A673 (cell line): ENCODE data around the gene RAB1B. TPM values are rescaled to one million over a fixed set of nuclear protein-coding genes. Genes with fewer than 3 reads are reported as not detected.
"Not testable (repeated sequence)": the region's sequence is repeated elsewhere in the genome, so short reads cannot be mapped to it uniquely, and the experiment has no call there.

ENCODE experiments used
- BruUV-seq: library from RNA; stranded (reverse); fragments of 400-500 nt; replicated peaks from 2 replicates; lab custom pipeline; 2021; lab: Mats Ljungman, UMichigan
- CTCF ChIA-PET: fragments of 300-600 bp; sonication (Branson Sonifier 250); formaldehyde crosslinking; loops from one replicate; lab custom pipeline; 2022; ENCODE audit warnings: antibody characterized with exemption; lab: Charles Lee
- POLR2A ChIA-PET: fragments of 300-600 bp; sonication (Branson Sonifier 250); formaldehyde crosslinking; loops from one replicate; lab custom pipeline; 2022; ENCODE audit warnings: antibody characterized with exemption; ENCODE audit not compliant: low non-redundant PET; lab: Charles Lee
- DNase-seq: peaks from one replicate; pipeline ENCODE4 v3.0.0-alpha.2; 2015; ENCODE audit warnings: low spot score
- H3K27ac ChIP-seq: fragments of 200-600 bp; sonication (generic); 2 replicates; pipeline ENCODE4 v1.5.1; 2016; ENCODE audit warnings: mixed run types, low read depth, mild to moderate bottlenecking, mixed read lengths, antibody characterized with exemption, low read length; ENCODE audit not compliant: poor library complexity, severe bottlenecking
- H3K27me3 ChIP-seq: fragments of 200-600 bp; sonication (generic); replicated peaks from 2 replicates; pipeline ENCODE4 v1.6.1; 2017; ENCODE audit warnings: mixed run types, low read depth, mild to moderate bottlenecking, mixed read lengths, antibody characterized with exemption, low read length; ENCODE audit not compliant: insufficient read depth, poor library complexity
- H3K36me3 ChIP-seq: fragments of 200-600 bp; sonication (generic); 2 replicates; pipeline ENCODE4 v1.6.1; 2016; ENCODE audit warnings: mixed run types, mild to moderate bottlenecking, mixed read lengths, antibody characterized with exemption, low read length; ENCODE audit not compliant: insufficient read depth, poor library complexity, severe bottlenecking
- H3K4me1 ChIP-seq: fragments of 200-600 bp; sonication (generic); 2 replicates; pipeline ENCODE4 v1.6.1; 2017; ENCODE audit warnings: mixed run types, mild to moderate bottlenecking, mixed read lengths, antibody characterized with exemption, low read length; ENCODE audit not compliant: insufficient read depth, poor library complexity, severe bottlenecking
- H3K4me3 ChIP-seq: fragments of 200-600 bp; sonication (generic); 2 replicates; pipeline ENCODE4 v1.5.1; 2016; ENCODE audit warnings: low read depth, mixed run types, mild to moderate bottlenecking, mixed read lengths, low read length; ENCODE audit not compliant: poor library complexity, severe bottlenecking
- H3K9me3 ChIP-seq: fragments of 200-600 bp; sonication (generic); 2 replicates; pipeline ENCODE4 v1.6.1; 2016; ENCODE audit warnings: mixed run types, low read depth, mild to moderate bottlenecking, mixed read lengths, antibody characterized with exemption, low read length; ENCODE audit not compliant: poor library complexity, severe bottlenecking
- CTCF ChIP-seq: fragments of 300-800, 200-600 bp; sonication (generic); conservative IDR thresholded peaks from 2 replicates; pipeline ENCODE4 v1.5.1; 2017; ENCODE audit warnings: low read depth, mild to moderate bottlenecking, antibody characterized with exemption, low read length, moderate library complexity, mixed read lengths
- EZH2 ChIP-seq: fragments of 200-600 bp; sonication (generic); IDR thresholded peaks from 2 replicates; pipeline ENCODE4 v1.6.1; 2017; ENCODE audit warnings: borderline replicate concordance, low read depth, mild to moderate bottlenecking, mixed read lengths, antibody characterized with exemption, low read length; ENCODE audit not compliant: poor library complexity, severe bottlenecking
- intact Hi-C: fragments of 100-400 bp; cut with micrococcal nuclease; formaldehyde crosslinking; loops from one replicate; pipeline ENCODE4 v1.10.0; 2022; ENCODE audit not compliant: unreplicated experiment
- total RNA-seq: library from RNA; stranded (reverse); gene quantifications from 2 replicates; pipeline ENCODE4 v1.2.3, GENCODE V29; 2021

Gene RAB1B
- total RNA-seq, 1 experiment from 2014 or later = 186 TPM

DNA sequence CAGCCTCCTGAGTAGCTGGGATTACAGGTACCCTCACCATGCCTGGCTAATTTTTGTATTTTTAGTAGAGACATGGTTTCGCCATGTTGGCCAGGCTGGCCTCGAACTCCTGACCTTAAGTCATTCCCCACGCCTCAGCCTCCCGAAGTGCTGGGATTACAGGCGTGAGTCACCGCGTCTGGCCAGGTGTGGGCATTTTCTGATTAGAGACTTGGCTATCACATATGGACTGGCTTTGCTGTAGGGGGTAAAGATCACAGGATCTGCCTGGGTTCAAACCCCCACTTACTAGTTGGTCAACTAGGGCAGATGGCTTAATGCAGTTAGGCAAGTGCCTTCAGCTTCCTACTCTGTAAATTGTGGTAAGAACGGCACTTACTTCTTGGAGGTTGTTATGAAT, 41.9 kb downstream of the RAB1B start:
- POLR2A ChIA-PET = no interaction called here
- Histone ChIP-seq H3K27me3 (no peaks in the 10 kb centered on the region), H3K4me3 (no peak overlapping the region), H3K27ac (no peak overlapping the region), H3K36me3 (no peaks in the 10 kb centered on the region), H3K4me1 (peaks cover 32% of the 10 kb centered on the region), H3K9me3 (no peaks in the 10 kb centered on the region)
- CTCF ChIA-PET = no interaction called here
- intact Hi-C loops = loop anchor here (5.0 kb wide), 1 partner anchor 77 kb away; no protein-coding TSS in a partner anchor
- TF ChIP-seq CTCF (no peak), EZH2 (no peak)
- DNase-seq = no peak
- no TSS peak for BruUV-seq

DNA sequence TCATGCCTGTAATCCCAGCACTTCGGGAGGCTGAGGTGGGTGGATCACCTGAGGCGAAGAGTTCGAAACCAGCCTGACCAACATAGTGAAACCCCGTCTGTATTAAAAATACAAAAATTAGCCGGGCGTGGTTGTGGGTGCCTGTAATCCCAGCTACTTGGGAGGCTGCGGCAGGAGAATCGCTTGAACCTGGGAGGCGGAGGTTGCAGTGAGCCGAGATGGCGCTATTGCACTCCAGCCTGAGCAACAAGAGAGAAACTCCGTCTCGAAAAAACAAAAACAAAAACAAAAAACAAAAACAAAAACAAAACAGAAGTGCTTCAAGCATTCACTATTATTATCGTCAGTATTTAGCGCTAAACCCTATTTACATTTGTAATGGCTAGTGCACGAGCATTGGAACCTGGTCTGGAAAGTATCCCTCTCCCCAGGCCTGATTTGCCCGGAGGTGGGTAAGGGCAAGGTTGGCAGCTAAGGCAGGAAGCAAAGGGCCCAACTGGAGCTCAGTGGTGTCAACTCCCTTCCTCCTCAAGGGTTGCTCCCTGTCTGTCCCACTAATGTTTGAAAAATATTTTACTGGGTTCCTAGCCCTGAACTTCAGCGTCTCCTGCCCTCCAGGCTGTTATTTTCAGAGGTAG, 42.5 kb downstream of the RAB1B start:
- H3K27ac ChIP-seq, DNase-seq, BruUV-seq, H3K9me3 ChIP-seq, POLR2A ChIA-PET, H3K27me3 ChIP-seq, H3K36me3 ChIP-seq, H3K4me3 ChIP-seq: not testable (repeated sequence)
- H3K4me1 ChIP-seq = peaks cover 38% of the 10 kb centered on the region
- intact Hi-C loops = loop anchor here (5.0 kb wide), 1 partner anchor 76 kb away; no protein-coding TSS in a partner anchor
- CTCF ChIA-PET = interaction anchor here (0.6 to 2.6 kb wide), 9 partner anchors 11 to 78 kb away, joined by 3 to 17 read pairs (median 5); partner anchors contain the start of gene YIF1A

- TF ChIP-seq EZH2 (no peak), CTCF (no peak)
- no peaks in the 10 kb centered on the region for H3K27me3 ChIP-seq
- no peak for DNase-seq
- ChIA-PET POLR2A (no interaction called here), CTCF (interaction anchor here (0.6 to 2.6 kb wide), 9 partner anchors 10 to 77 kb away, joined by 3 to 17 read pairs (median 5); partner anchors contain the start of gene YIF1A)
- peaks cover 44% of the 10 kb centered on the region for H3K4me1 ChIP-seq
- no peaks in the 10 kb centered on the region for H3K36me3 ChIP-seq
- intact Hi-C loops = loop anchor here (5.0 kb wide), 1 partner anchor 76 kb away; no protein-coding TSS in a partner anchor
- H3K27ac ChIP-seq = peak overlapping the region; percentile 90
- peak overlapping the region; percentile 55 for H3K4me3 ChIP-seq
- no peaks in the 10 kb centered on the region for H3K9me3 ChIP-seq
- BruUV-seq = no TSS peak
Measured at GRCh38 chr11:66311470-66311964, 43.1 kb downstream of the RAB1B start.
